ENCODE measurements around the gene PON2.

The PON2 gene

GRCh38 chr7:95441042-95441823 lies 6.4 kb upstream of the PON2 start:
- no peak for DNase-seq

DNA sequence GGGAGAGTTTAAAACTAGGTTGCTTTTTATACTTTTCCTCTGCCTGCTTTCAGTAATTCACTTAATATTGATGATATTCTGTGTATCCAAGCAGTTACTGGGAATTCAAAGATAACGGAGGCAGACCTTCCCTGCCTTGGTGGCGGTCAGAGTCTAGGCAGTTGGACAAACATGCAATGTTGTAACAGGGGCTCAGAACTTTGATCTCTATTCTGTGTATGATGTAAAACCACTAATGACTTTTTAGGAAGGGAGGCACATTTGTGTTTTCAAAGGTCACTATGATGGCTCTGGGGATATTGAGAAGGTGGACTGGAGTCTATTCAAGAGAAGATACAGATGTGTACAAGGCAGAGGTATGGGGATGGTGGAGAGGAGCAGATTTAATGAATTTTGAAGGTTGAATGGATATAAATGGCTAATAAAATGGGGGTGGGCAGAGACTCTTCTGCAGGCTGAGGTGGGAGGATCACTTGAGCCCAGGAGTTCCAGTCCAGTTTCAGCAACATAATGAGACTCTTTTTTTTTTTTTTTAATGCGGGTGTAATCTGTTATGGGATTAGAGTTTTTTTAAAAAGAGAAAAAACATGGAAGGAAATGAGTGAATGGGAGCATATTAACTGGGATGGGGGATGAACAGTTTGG lies 5.7 kb upstream of the PON2 start:
- DNase-seq, result no peak

DNA sequence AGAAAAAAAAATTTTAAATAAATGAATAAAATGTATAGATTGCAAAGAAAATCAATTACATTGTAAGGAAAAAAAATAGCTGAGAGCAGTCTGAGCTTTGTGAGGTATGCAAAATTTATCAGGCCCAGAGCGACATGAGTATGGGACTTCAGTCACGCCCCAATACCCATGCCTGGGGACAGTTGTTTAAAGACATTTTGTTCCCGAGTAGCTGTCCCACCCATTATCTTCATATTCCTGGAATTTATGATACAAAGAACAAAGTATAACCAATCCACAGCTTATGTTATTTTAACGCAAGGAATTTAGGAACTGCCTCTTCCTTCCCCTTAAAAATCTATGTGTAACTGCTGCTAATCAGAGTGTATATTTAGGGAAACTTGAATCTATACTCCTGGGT lies 1.6 kb upstream of the PON2 start:
- no peak for DNase-seq

- DNase-seq, result no peak
Measured at GRCh38 chr7:95435422-95435780, 573 bp upstream of the PON2 start.

DNA sequence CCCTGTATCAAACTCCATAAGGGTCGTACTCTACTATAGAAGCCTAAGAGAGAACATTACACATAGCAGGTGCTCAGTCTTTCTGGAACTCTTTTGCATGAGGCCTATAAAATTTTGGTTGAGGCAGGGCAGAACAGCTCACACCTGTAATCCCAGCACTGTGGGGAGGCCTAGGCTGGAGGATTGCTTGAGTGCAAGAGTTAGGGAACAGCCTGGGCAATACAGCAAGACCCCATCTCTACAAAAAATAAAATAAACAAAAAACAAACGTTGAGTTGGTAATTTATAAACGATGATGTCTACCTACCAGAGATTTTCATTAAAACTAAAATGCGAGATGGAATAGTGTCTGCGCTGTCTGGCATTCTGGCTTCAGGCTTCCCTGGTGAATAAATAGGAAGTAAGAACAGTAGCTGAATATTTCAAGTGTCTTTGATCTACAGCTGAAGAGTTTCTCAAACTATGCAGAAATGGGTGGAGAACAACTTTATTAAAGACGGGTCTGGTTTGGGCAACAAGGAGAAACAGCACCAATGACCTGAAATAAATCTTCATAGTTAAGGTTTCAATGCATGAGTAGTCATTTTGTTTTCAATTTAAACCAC lies 774 bp downstream of the PON2 start:
- no peak for DNase-seq

- DNase-seq, result no peak
Measured at GRCh38 chr7:95433129-95433528, 1.7 kb downstream of the PON2 start.

GRCh38 chr7:95432606-95433005 lies 2.2 kb downstream of the PON2 start:
- DNase-seq, result no peak

GRCh38 chr7:95430864-95431263 lies 4.0 kb downstream of the PON2 start:
- DNase-seq, result no peak

DNA sequence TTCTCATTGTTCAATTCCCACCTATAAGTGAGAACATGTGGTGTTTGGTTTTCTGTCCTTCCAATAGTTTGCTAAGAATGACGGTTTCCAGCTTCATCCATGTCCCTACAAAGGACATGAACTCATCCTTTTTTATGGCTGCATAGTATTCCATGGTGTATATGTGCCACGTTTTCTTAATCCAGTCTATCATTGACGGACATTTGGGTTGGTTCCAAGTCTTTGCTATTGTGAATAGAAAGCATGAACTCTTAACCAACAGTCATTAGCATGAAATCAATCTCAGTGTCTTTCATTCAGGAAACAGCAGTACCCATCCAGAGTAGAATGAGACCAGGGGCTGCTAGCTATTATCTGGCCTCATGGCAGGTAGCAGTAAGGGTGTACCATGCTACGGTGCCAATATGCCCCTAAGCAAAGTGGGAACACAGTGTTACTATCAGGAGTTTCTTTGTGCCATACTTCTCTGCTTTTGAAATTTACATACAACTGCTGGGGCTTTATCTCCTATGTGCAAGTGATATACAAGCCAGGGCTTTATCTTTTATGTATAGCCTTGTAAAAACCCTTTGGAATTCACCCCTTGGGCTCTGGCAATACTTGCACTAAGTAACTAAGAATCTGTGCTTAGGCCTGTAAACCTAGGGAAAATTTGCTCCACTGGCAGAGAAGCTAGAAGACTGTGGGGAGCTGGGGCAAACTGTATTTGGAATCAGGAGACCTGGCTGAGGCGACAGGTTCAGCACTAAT lies 5.4 kb downstream of the PON2 start:
- no peak for DNase-seq

DNA sequence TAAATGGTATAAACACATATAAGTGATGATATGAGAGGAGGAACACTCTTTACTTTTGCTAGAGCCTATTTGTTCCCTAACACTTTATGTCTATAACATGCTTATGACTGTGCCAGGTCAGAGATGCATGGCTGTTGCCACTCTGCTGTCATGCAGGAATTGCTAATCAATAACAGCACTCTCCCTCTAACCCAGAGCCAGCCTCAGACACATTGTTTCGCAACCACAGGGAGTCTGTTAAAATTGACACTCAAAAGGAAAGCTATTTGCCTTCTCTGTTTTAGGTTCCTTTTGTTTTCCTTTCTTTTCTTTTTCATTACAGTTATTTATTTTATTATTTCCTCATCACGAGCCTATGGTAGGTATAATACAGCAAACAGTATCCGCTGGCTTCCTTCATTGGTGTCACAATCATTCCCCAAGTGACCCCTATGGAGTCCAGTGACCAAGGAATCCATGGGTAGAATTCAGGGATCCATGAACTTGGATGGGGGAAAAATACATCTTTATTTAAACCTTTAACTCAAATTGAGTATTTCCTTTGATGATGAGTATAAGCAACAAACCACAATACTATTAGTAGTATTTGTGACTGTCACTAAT lies 6.8 kb downstream of the PON2 start:
- DNase-seq, result no peak

- no peak for DNase-seq
Measured at GRCh38 chr7:95427166-95427565, 7.7 kb downstream of the PON2 start.

- DNase-seq, result no peak
Measured at GRCh38 chr7:95425694-95426093, 9.1 kb downstream of the PON2 start.

DNA sequence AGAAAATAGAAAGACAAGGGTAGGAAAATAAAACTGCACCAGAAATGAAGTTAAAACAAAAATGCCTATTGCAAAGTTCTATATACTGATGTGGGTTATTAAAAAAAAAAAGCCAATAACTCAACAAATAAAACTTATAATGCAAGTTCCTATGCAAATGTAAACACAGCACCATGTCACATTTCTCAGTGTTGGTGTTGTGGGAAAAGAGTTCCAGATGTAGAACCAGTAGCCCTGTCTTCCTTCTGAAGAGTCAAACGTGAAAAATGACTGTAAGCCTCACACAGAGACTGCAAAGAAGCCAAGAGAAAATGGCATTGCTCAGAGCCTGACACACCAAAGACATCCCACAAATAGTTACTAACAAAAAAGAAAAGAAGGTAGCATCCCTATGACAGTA lies 10.1 kb downstream of the PON2 start:
- no peak for DNase-seq

- no peak for DNase-seq
Measured at GRCh38 chr7:95421847-95422444, 12.9 kb downstream of the PON2 start.

DNA sequence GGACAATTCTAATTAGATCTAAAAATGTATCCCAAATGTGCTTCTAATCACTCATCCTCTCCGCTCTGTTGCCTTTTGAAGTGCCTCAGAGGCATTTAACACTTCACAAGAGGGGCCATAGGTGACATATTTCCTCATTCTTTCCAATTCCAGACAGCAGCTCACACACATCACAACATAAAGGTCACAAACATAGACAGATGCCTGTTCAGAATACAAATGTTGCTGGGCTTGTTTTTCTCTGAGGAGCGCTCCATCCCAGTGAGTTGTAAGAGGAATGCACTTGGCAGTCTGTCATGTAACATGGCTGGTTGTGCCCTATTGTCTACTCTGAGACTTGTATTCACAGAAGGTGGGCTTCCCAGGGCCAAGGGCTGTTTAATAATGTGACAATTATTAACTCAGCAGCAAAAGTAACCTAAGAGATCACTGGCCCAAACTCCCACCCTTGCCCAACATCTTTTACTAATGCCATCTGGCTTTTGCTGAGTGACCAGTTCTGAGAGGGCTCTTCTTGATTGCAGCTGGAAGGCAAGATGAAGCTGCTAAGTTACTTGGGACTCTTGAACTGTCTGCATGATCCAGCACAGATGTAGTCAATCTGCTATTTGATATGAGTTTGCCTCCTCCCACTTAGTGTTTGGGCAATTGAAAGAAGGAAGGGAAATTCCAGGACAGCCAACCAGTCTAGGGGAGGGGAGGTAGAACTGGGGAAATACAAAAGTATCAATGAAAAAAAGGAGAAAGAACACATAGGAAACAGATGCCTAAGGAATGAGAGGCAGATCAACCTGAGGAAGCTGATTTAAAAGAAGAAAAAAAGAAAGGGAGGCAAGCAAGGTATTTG lies 13.6 kb downstream of the PON2 start:
- DNase-seq, result no peak

DNA sequence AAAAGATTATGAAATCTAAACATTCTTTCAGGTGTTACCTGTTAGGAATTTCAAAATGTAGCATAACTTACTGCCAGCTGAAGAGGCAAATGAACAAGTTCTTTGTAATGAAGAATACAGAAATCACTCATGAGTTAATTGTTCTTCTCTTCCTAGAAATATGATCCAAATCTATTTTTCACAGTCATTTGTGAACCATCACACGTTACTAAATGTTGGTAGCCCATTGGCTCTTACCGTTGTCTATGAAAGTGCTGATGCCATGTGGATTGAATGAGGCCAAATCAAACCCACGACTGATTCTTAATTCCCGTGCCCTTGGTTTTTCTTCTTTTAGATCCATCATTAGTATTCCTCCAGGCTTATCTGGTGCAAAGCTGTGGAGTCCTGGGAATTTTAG lies 22.8 kb downstream of the PON2 start:
- DNase-seq, result no peak

DNA sequence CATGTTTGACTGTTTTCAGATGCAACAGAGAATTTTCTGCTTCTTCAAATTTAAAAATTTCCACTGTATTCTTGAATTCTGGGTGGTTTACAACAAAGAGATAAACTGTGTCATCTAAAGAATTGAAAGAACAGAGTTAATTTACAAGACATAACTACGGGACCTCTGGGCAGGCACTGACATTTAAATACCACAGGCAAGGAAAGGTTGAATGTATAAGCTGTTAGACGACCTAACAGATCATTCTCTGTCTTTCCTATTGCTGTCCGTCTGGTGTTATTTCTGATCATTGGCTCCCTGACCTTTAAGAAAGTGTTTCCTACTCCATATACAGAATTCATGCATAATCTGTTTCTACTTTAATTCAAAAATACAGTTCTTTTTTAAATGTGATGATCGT lies 23.2 kb downstream of the PON2 start:
- no peak for DNase-seq

GRCh38 chr7:95411036-95411435 lies 23.8 kb downstream of the PON2 start:
- DNase-seq, result no peak

DNA sequence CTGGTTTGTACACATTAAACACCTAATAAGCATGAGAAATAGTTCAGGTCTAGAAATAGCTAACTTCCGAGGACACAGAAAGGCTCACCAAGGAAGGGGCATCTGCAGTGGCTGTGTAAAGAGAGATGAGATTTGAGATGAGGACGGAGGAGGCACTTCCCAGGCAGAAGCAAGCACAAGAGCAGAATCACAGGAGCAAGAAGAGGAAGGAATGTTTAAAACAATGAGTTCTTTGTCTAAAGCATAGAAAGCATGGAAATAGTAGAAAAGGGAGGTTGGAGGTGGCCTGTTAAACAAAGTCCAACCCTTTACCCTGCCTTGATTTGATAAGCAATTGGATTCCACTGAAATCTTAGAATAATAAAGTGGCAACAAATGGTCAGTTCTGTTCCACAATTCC lies 27.1 kb downstream of the PON2 start:
- no peak for DNase-seq

DNA sequence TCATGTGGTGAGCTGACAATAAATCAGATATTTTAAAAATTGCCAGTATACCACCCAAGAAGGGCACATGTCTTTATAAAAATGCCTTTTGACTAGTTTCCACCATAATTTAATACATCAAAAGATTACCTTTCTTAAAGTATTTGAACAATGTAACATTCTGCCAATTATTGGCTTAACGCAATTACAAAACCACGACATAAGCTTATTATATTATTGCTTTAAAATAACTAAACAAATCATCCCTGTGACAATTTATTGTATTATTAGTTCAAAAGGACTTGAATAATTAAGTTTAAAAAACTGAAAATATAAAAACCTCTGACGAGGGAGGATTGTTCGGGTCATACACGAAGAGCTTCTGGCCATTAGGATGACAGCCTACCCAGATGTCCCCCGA lies 29.0 kb downstream of the PON2 start:
- DNase-seq, result no peak

DNA sequence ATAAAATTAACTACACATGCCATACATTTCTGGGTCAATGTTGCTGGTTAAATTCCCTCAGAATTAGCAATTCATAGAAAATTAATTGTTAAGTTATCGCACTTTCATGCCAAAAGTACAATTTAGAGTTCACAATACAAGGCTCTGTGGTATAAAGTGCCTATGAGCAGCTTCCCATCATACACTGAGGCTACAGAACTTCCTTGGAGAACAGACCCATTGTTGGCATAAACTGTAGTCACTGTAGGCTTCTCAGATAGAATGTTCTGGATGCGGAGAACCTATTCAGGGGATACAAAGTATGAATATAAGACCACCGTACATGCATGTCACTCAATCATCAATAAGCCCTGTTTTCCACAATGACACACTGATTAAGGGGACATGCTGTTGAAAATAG lies 29.6 kb downstream of the PON2 start:
- no peak for DNase-seq

GRCh38 chr7:95404316-95404865 lies 30.4 kb downstream of the PON2 start:
- DNase-seq, result no peak
